HepG2 (cell line): ENCODE data around the gene EGR4. TPM values are rescaled to one million over a fixed set of nuclear protein-coding genes. Genes with fewer than 3 reads are reported as not detected.

Source experiments
- CEBPB ChIP-seq: IDR thresholded peaks from 2 replicates; pipeline ENCODE4 v1.6.1; 2011; ENCODE audit warnings: low read depth, low read length, improper control_type of control experiment, borderline replicate concordance
- CREB1 ChIP-seq, 2 experiments: fragments of 450-650 bp in 1 of 2; IDR thresholded peaks; 2 replicates each; pipeline ENCODE4 v1.6.1; 2016 to 2017; ENCODE audit warnings: control low read depth in 1 of 2, mild to moderate bottlenecking in 1 of 2, missing compliant biosample characterization in 1 of 2, missing genetic modification characterization in 1 of 2
- FOXJ3 ChIP-seq: sonication (generic); formaldehyde crosslinking; IDR thresholded peaks from 2 replicates; pipeline ENCODE4 v1.4.0; 2020; ENCODE audit warnings: missing genetic modification reagents, mild to moderate bottlenecking, borderline replicate concordance
- HES4 ChIP-seq: sonication (generic); formaldehyde crosslinking; IDR thresholded peaks from 2 replicates; pipeline ENCODE4 v1.9.0; 2021; ENCODE audit warnings: mild to moderate bottlenecking, missing genetic modification reagents, borderline replicate concordance
- KDM4B ChIP-seq: sonication (generic); formaldehyde crosslinking; IDR thresholded peaks from 2 replicates; pipeline ENCODE4 v1.4.0; 2020; ENCODE audit warnings: missing genetic modification reagents
- MIER3 ChIP-seq: IDR thresholded peaks from 2 replicates; pipeline ENCODE4 v1.6.1; 2016; ENCODE audit warnings: missing compliant biosample characterization, borderline replicate concordance
- NCOA2 ChIP-seq: sonication (generic); formaldehyde crosslinking; IDR thresholded peaks from 2 replicates; pipeline ENCODE4 v1.8.0; 2022; ENCODE audit warnings: inconsistent platforms
- NFKB2 ChIP-seq: sonication (generic); formaldehyde crosslinking; IDR thresholded peaks from 2 replicates; pipeline ENCODE4 v1.4.0; 2020; ENCODE audit warnings: missing genetic modification reagents, borderline replicate concordance
- NR2F1 ChIP-seq, 2 experiments: fragments of 450-650 bp in 1 of 2; formaldehyde crosslinking in 1 of 2; IDR thresholded peaks; 2 replicates each; pipeline versions ENCODE4 v1.5.0 to v1.6.1; 2016 to 2020; ENCODE audit warnings: mild to moderate bottlenecking in 1 of 2, missing compliant biosample characterization in 1 of 2, missing genetic modification reagents in 1 of 2, moderate library complexity in 1 of 2
- SIN3B ChIP-seq: fragments of 150-350 bp; IDR thresholded peaks from 2 replicates; pipeline ENCODE4 v1.6.1; 2014; ENCODE audit warnings: low read length
- SIX1 ChIP-seq: sonication (generic); formaldehyde crosslinking; IDR thresholded peaks from 2 replicates; pipeline ENCODE4 v1.4.0; 2020; ENCODE audit warnings: missing genetic modification reagents, borderline replicate concordance
- SNAPC4 ChIP-seq: sonication (generic); formaldehyde crosslinking; IDR thresholded peaks from 2 replicates; pipeline ENCODE4 v1.4.0; 2020; ENCODE audit warnings: mild to moderate bottlenecking, missing genetic modification reagents
- TAF15 ChIP-seq: fragments of 200-400 bp; formaldehyde crosslinking; IDR thresholded peaks from one replicate; pipeline ENCODE4 v1.6.1; 2018; ENCODE audit warnings: mild to moderate bottlenecking, low read depth, low read length; ENCODE audit not compliant: poor library complexity, severe bottlenecking
- TRIM24 ChIP-seq: sonication (generic); formaldehyde crosslinking; IDR thresholded peaks from 2 replicates; pipeline ENCODE4 v1.8.0; 2022; ENCODE audit warnings: mild to moderate bottlenecking, missing genetic modification reagents
- YEATS4 ChIP-seq: sonication (generic); formaldehyde crosslinking; IDR thresholded peaks from 2 replicates; pipeline ENCODE4 v1.4.0; 2020; ENCODE audit warnings: missing genetic modification reagents, borderline replicate concordance
- ZIK1 ChIP-seq: sonication (generic); formaldehyde crosslinking; IDR thresholded peaks from 2 replicates; pipeline ENCODE4 v1.5.0; 2020; ENCODE audit warnings: mild to moderate bottlenecking, low read depth, missing genetic modification reagents, borderline replicate concordance
- ZNF274 ChIP-seq: sonication (generic); formaldehyde crosslinking; IDR thresholded peaks from 2 replicates; pipeline ENCODE4 v1.5.1; 2020; ENCODE audit warnings: mild to moderate bottlenecking, missing genetic modification reagents
- ZNF275 ChIP-seq: sonication (generic); formaldehyde crosslinking; IDR thresholded peaks from 2 replicates; pipeline ENCODE4 v1.8.0; 2022; ENCODE audit warnings: missing genetic modification reagents, mild to moderate bottlenecking, inconsistent platforms, borderline replicate concordance
- ZNF34 ChIP-seq: sonication (generic); formaldehyde crosslinking; IDR thresholded peaks from 2 replicates; pipeline ENCODE4 v1.4.0; 2020; ENCODE audit warnings: mild to moderate bottlenecking, missing genetic modification reagents, borderline replicate concordance
- ZNF367 ChIP-seq: sonication (generic); formaldehyde crosslinking; IDR thresholded peaks from 2 replicates; pipeline ENCODE4 v1.4.0; 2020; ENCODE audit warnings: missing genetic modification reagents, borderline replicate concordance
- ZNF563 ChIP-seq: sonication (generic); formaldehyde crosslinking; IDR thresholded peaks from 2 replicates; pipeline ENCODE4 v1.8.0; 2022; ENCODE audit warnings: mild to moderate bottlenecking, moderate library complexity, missing genetic modification reagents
- ZNF839 ChIP-seq: sonication (generic); formaldehyde crosslinking; IDR thresholded peaks from 2 replicates; pipeline ENCODE4 v1.4.0; 2020; ENCODE audit warnings: missing genetic modification reagents, mild to moderate bottlenecking, borderline replicate concordance
- polyA plus RNA-seq, 8 experiments: library from polyadenylated mRNA; depleted of rRNA in 3 of 8; stranded (reverse) in 7 of 8; unstranded in 1 of 8; fragments of >200 nt; fragmentation: Illumina TruSeq in 4 of 8; extraction: Trizol in 4 of 8; gene quantifications; 2 replicates each; pipeline versions ENCODE4 v1.2.1 to v1.2.3, GENCODE V29; 2011 to 2016; ENCODE audit warnings: low read depth in 4 of 8, missing spikeins in 1 of 8, mixed read lengths in 1 of 8; ENCODE audit not compliant: insufficient read depth in 1 of 8
- total RNA-seq, 5 experiments: library from RNA; depleted of rRNA; stranded (reverse); fragments of >200 nt; fragmentation: Illumina TruSeq; extraction: Trizol; gene quantifications; 2 replicates each; pipeline ENCODE4 v1.2.3, GENCODE V29; 2016; ENCODE audit warnings: low read depth in 1 of 5

The EGR4 gene
- total and polyA plus RNA-seq, 2 of the 13 experiments (the other 11 are each of a cell fraction or from before 2014, with no cell fraction given): not detected

- TF ChIP-seq CREB1 (IDR thresholded peaks at IDR 0.05) (no peak), CREB1 (CRISPR knock-in tag; IDR thresholded peaks at IDR 0.05) (no peak), SIN3B (no peak), TRIM24 (CRISPR knock-in tag) (0 out of 2 replicates have a peak, but pooled peaks have one; percentile 17), SIX1 (CRISPR knock-in tag) (no peak), MIER3 (CRISPR knock-in tag) (no peak), ZNF274 (CRISPR knock-in tag) (no peak; the same call in 1 of the 2 replicates), TAF15 (peak; percentile 22), SNAPC4 (CRISPR knock-in tag) (peak; percentile 68), NR2F1 (CRISPR knock-in tag; IDR thresholded peaks at IDR 0.05) (peak; percentile 43 to 71; a peak in 1 of 4 replicates), FOXJ3 (CRISPR knock-in tag) (no peak), ZIK1 (CRISPR knock-in tag) (peak; percentile 36; the same call in 1 of the 2 replicates), ZNF563 (CRISPR knock-in tag) (no peak), YEATS4 (no peak; the same call in 1 of the 2 replicates), ZNF275 (no peak), HES4 (CRISPR knock-in tag) (no peak), ZNF367 (CRISPR knock-in tag) (no peak), NFKB2 (CRISPR knock-in tag) (peak; percentile 25; the same call in 1 of the 2 replicates), ZNF839 (CRISPR knock-in tag) (0 out of 2 replicates have a peak, but pooled peaks have one; percentile 61), NCOA2 (no peak), KDM4B (CRISPR knock-in tag) (no peak), ZNF34 (CRISPR knock-in tag) (no peak; the same call in 1 of the 2 replicates), CEBPB (no peak)
These were observed 8.8 kb downstream of the EGR4 start, which contains the start of gene FBXO41 (continued) for GRCh38 chr2:73284296-73285158.
